Renal cortex interstitium (tissue), 11 donors: Measurements from ENCODE around the gene GNAO1. TPM values are rescaled to one million over a fixed set of nuclear protein-coding genes. Genes with fewer than 3 reads are reported as not detected.

ENCODE experiments used
- DNase-seq, 11 donors: peaks; one replicate each; pipeline ENCODE4 v3.0.0-alpha.2; 2013; ENCODE audit warnings: low read depth in 9 of 11, low spot score in 4 of 11; ENCODE audit errors: extremely low read depth in 1 of 11
- polyA plus RNA-seq, 3 donors: library from polyadenylated mRNA; unstranded; fragments of 120-200 nt; gene quantifications; one replicate each; pipeline ENCODE4 v1.2.1, GENCODE V29; 2013; ENCODE audit not compliant: insufficient read length in 3 of 3

The GNAO1 gene
- polyA plus RNA-seq, 3 donors, result 4.8 to 6.9 (median 6.9) TPM

GRCh38 chr16:56336711-56337110 is 145.4 kb downstream of the GNAO1 start:
- DNase-seq, result no peak

DNA sequence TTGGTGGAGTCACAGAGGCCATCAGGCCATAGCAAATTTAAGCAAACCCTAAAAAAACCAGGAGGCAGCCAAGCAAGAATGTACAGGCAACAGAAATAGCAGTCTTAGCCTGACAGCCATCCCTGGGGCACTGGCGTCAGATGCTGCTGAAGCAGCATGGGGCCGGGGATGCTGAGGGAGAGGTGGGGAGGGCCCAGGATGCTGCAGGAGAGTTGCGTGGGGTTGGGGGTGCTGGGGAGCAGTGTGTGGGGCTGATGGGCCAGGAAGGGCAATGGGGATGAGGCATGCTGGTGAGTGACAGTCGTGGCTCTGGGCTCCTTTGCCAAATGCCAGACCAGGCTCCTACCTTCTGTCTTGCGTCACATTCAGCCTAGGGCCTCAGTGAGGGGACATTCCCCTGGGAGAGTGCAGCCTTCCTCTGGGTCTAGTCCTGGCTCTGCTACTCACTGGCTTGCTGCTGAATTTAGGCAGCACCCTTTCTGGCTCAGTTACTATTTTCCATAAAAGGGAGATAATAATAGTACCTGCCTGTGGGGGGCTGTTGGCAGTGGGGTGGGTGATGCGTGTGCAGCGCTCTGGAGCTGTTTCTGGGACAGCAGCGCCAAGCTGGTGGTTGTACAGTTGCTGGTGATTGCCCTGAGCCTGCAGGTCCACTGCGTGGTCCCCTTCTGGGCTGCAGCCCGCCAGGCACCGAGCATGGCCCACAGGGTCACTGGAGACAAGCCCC is 146.0 kb downstream of the GNAO1 start:
- DNase-seq, result no peak

GRCh38 chr16:56337858-56338325 is 146.6 kb downstream of the GNAO1 start:
- no peak for DNase-seq

DNA sequence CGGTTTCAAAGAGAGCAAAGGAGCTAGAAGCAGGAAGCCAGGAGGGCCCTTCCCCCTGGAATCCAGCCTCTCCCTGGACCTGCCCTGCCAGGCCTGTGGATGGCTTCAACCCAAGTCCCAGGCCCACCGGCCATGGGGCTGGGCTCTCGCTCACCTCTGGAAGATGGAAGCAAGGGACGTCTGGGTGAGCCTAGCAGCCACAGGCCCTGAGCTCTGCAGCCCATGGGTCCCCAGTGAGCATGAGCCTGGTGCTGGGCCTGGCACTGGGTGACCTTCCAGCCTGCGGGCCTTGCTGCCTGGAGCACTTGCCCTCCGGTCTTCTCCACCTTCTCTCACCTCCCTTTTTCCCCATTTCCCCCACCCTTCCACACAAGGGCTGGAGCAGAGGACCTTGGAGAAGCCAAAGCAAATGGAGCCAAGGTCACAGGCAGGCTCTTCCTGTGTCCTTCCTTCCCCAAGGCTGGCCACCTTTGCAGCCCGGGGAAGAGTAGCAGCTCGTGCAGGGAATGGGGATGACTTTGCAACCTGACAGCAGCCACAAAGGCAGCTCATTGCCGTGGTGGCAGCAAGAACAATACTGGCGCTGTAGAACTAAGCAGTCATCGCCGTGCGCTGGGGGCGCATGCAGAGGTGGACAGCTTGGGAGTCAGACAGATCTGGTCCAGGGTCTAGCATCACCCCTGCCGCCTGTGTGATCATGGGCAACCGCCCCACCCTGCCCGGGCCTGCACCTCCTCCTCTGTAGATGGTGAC is 147.5 kb downstream of the GNAO1 start:
- DNase-seq, result no peak

DNA sequence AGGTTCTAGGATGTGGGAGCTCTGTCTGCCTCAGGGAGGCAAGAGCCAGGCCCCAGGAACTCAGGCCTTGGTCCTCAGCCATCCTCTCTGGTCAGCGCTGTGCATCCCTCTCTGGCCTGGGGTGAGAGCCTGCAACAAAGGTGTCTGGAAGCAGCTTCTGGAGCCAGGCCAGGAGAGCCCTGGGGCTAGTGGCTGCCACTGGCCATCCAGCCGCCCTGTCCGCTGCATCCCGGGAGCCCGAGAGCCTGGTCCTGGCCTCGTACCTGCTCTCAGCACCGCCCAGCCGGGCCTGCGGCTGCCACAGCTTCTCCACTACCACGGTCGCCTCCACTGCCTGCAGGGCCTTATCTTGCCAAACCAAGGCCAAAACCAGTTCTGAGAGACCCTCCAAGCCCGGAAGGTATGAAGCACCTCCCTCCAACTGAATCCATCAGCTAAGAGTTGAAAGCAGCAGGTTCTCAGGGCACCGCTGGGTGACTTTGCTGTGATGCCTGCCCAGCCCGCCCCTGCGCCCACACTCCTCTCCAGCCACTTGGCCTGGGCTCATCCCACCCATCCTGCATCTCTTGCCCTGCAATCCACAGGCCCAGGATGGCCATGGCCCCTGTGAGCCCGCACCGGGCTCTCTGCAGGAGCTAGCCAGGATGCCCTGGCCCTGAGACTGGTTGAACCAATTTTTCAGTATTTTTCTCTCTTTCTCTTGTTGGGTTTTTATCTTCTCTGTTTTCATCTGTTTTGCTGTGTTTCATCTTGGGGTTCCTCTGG is 148.3 kb downstream of the GNAO1 start:
- DNase-seq, result no peak

GRCh38 chr16:56340416-56340815 is 149.1 kb downstream of the GNAO1 start:
- no peak for DNase-seq

DNA sequence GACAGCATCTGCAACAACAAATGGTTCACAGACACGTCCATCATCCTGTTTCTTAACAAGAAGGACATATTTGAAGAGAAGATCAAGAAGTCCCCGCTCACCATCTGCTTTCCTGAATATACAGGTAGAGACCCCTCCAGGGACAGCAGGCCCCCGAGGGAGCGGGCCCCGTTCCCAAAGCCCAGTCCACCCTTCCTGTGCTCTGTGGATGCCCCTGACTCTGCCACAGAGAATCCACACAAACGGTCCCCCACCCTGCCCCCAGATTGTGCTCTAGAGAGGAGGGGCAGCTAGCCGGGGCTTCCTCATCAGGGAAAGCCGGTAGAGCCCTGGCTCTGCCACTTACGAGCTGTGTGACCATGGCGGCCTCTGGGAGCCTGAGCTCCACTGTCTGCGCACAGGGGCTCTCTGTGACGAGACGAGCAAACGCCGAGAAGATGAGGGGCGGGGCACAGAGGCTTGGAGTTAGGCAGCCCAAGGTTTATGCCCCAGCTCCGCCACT is 149.6 kb downstream of the GNAO1 start:
- DNase-seq, result no peak

DNA sequence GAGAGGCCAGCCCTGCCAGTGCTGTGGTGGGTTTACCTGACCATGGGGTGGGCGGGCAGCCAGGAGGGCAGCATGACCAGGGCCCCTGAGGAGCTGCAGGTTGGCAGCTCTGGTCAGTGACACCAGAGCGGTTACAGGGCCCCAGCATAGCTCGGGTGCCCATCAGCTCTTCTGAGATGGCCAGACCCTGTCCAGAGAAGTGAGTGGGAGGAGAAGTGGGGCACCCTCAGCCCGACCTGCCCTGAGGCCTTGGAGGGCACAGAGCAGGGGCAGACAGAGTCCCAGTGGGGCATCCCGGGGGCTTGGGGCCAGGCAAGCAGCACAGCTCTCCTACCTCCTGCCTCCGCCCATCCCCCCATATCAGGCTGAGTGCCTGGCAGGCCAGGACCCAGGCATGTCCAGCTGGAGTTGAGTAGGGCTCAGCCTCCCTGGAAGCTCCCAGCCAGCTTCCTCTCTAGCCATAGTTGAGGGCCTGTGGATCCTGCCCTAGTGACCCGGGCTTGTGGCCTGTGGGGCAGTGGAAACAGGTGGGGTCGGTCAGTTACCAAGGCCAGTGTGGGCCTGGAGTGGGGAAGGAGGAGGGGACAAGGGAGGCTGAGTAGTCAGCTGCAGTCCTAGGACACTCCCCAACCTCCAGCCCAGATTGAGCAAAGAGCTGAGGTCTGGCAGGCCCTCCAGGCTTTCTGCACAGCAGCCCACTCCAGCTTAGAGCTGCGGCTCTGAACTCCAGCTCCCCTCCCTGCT is 150.5 kb downstream of the GNAO1 start:
- no peak for DNase-seq

DNA sequence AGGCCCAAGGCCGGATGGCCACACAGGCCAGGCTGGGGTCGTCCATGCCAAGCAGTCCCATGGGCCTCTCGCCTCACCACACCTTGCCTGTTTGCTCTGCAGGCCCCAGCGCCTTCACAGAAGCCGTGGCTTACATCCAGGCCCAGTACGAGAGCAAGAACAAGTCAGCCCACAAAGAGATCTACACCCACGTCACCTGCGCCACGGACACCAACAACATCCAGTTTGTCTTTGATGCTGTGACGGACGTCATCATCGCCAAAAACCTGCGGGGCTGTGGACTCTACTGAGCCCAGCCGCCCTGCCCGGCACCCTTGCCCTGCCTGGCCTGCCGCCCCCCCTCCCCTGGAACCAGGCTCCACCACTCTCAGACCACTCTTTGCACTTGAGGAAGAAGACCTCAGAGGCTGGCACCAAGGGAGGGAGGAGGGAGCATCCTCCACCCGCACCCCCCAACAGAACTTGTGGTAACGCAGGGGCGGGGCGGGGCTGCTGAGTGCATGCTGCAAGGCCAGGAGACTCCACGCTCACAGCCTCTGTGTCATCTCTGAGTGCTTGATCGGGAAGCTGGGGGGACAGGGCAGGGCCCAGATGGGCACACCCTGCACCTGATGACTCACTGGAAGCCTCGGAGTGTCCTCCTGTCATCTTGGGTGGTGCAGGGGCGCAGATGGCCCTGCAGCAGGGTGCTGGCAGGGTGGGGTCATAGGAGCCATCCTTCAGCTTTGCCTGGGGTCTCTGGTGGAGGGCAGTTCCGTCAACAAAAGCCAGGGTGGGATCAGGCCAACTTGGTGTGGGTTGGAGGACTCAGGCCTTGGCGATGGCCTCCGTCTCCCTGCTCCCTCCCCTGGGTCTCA is 152.6 kb downstream of the GNAO1 start:
- no peak for DNase-seq

GRCh38 chr16:56344518-56345405 is 153.5 kb downstream of the GNAO1 start:
- DNase-seq, result no peak

- DNase-seq, result no peak
Observed at GRCh38 chr16:56345406-56346050, 154.2 kb downstream of the GNAO1 start.

DNA sequence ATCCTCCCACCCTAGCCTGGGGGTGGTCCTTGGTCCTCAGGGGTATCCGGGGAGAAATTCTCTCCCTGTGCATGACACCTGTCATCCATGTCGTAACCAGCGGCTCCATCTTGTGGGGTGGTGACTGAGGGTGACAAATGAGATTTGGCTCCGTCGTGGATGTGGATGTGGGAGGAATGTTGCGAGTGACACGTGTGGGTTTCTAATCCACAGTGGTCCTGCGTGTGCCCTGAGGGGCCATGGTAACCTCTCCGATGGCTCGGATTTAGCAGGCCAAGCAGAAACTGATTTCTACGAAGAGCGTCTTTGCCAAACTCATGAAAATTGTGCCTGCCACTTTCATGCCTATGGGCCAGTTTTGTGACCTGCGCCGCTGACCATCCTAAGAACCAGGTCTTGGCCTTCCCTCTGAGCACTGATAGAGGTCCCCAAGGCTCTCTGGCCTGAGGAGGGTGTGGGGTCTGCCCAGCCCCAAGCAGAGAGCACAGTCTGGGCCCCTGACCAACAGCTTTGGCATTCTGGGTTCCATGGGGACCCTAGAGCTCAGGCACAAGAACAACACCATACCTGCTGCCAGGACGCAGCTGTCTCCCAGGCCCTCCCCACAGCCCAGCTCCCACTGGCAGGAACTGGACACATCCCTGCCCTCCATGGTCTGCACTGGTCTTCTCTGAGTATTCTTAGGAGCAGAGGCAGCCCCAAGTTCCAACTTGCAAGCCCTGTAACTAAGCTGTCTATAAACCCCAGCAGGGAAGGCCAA is 155.0 kb downstream of the GNAO1 start:
- DNase-seq, result no peak

- no peak for DNase-seq
Observed at GRCh38 chr16:56347166-56347565, 155.9 kb downstream of the GNAO1 start.

GRCh38 chr16:56347670-56348069 is 156.4 kb downstream of the GNAO1 start:
- DNase-seq, result no peak

DNA sequence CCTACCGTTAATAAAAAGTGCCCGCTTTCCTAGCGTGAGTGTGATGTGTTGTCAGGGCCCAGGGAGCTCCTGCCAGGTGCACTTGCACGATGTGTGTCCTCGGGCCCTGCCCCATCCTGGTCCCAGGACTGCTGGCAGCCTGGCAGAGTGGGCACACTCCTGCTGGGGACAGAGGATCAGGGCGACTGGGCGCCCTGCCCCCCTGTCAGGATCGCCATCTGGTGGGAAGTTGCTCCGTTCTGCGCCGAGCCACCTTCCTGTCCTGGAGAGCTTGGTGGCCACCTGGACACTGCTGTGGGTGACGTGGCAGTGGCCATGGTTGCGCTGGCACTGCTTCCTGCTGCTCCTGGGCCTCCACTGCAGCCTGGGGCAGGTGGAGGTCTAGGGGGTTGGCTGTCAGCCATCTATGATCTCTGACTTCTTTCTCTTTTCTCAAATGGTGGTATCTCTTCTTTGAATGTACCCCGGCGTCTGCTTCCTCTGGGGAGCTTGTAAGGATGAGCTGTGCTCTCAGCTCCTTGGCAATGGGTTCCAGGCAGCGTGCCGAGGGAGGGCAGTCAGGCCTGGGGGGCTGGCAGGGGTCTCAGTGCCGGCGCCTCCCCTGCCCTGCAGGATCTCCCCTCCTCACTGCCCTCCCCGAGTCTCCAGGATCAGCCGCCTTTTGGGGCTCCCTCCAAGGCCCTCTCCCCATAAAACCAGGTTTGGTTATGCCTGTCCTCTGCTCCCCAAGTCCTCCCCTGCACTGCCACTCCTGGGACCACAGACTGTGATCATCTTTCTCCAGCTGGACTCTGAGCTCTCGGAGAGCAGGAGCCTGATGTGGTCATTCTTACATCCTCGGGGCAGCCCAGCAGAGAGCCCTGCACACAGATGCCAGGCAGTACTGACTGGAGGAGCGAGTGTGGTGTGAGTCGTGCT is 157.1 kb downstream of the GNAO1 start:
- DNase-seq, result no peak
